Measurements from ENCODE around the gene MACROD2.

MACROD2 gene

DNA sequence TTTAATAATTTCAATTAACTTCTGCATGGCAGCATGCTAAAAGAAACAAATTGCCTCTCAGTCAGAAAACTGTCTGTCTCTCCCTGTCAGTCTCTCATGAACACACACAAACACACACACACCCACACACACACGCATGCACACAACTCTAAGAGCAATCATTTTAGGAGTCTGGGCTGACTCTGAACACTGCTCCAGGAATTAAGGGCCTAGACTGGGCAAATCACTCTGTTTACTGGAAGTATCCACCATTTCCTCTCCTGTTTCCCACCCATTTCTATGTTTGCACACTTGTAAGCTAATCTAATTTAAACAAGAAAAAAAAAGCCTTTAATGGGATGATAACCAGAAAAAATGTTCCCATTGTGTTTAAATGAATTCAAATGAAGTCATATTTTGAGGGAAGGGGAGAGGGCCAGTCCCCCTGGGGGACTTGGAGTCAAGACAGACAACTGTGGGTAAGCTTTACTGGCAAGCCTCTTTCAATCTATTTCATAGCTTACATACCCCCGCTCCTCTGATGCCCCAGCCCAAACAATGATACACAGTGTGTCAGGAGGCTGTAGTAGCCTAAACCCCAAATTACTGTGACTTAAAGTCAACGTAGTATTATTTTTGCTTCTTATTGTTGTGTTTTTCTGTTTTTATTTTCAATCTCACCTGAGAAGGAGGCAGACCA is 789.9 kb downstream of the MACROD2 start:
- no peak overlapping the region for H3K4me2 ChIP-seq
- no peak for TF ChIP-seq Cebpa-rat (IDR thresholded peaks at IDR 0.05)
- H3K27ac ChIP-seq: no peak overlapping the region
- no peak overlapping the region for H3K4me3 ChIP-seq
- H3K36me3 ChIP-seq: no peaks in the 10 kb centered on the region
- peaks cover 0 to 4% (median 0%) of the 10 kb centered on the region in 10 experiments; a peak in 2 of 20 replicates for H3K4me1 ChIP-seq
- H4K20me1 ChIP-seq: no peaks in the 10 kb centered on the region
- H3K9ac ChIP-seq: no peak overlapping the region
- 0 out of 22 replicates have a peak, but pooled peaks cover 0 to under 1% (median 0%) of the 10 kb centered on the region in 11 experiments for H3K9me3 ChIP-seq (replicated peaks in 1 of 11)
- no peaks in the 10 kb centered on the region for H3K27me3 ChIP-seq

DNA sequence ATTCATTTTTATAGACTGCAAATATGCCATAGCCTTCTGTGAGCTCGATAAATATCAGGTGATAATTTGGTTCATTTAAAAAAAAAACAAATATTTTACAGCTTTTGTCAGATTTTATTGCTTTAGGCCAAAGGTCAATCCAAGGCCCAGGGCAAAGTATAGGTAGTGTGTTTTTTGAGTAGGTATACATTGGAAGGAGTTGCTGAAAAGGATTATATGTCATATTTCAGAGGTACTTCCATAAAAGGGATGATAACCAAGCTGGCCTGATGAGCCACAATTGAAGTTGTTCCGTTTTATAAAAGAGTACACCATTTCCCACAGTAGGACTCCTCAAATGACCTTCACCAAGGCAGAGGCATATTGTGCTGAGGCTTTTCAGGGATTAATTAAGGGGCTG is 794.9 kb downstream of the MACROD2 start:
- Histone ChIP-seq H3K9me3 (replicated peaks in 1 of 11) (peaks cover 0 to 10% (median 0%) of the 10 kb centered on the region in 11 experiments; a peak in 1 of 22 replicates), H3K27ac (no peak overlapping the region), H3K4me3 (no peak overlapping the region), H3K9ac (no peak overlapping the region), H3K27me3 (no peaks in the 10 kb centered on the region), H3K4me2 (no peak overlapping the region), H3K36me3 (no peaks in the 10 kb centered on the region), H3K4me1 (peaks cover 0 to 7% (median 0%) of the 10 kb centered on the region in 10 experiments; a peak in 4 of 20 replicates), H4K20me1 (no peaks in the 10 kb centered on the region)
- no peak for TF ChIP-seq Cebpa-rat (IDR thresholded peaks at IDR 0.05)

GRCh38 chr20:14790771-14791620 is 795.7 kb downstream of the MACROD2 start:
- TF ChIP-seq Cebpa-rat (IDR thresholded peaks at IDR 0.05): no peak
- peaks cover 0 to 7% (median 0%) of the 10 kb centered on the region in 10 experiments; a peak in 4 of 20 replicates for H3K4me1 ChIP-seq
- H3K27ac ChIP-seq: no peak overlapping the region
- no peaks in the 10 kb centered on the region for H3K27me3 ChIP-seq
- H3K36me3 ChIP-seq: no peaks in the 10 kb centered on the region
- no peak overlapping the region for H3K9ac ChIP-seq
- peaks cover 0 to 10% (median 0%) of the 10 kb centered on the region in 11 experiments; a peak in 1 of 22 replicates for H3K9me3 ChIP-seq (replicated peaks in 1 of 11)
- no peak overlapping the region for H3K4me3 ChIP-seq
- H4K20me1 ChIP-seq: no peaks in the 10 kb centered on the region
- peak overlapping the region in 2 of 11 experiments; percentile 12 to 21; a peak in 1 of 22 replicates for H3K4me2 ChIP-seq

- Histone ChIP-seq H3K4me2 (no peak overlapping the region), H3K4me1 (peaks cover 0 to 7% (median 0%) of the 10 kb centered on the region in 10 experiments; a peak in 4 of 20 replicates), H4K20me1 (no peaks in the 10 kb centered on the region), H3K9ac (no peak overlapping the region), H3K27ac (no peak overlapping the region), H3K36me3 (no peaks in the 10 kb centered on the region), H3K9me3 (replicated peaks in 1 of 11) (peaks cover 0 to 10% (median 0%) of the 10 kb centered on the region in 11 experiments; a peak in 1 of 22 replicates), H3K27me3 (no peaks in the 10 kb centered on the region), H3K4me3 (no peak overlapping the region)
- no peak for TF ChIP-seq Cebpa-rat (IDR thresholded peaks at IDR 0.05)
Measured at GRCh38 chr20:14792915-14793314, 797.6 kb downstream of the MACROD2 start.

- no peaks in the 10 kb centered on the region for H3K4me1 ChIP-seq
- no peaks in the 10 kb centered on the region for H4K20me1 ChIP-seq
- no peaks in the 10 kb centered on the region for H3K36me3 ChIP-seq
- H3K4me3 ChIP-seq: no peak overlapping the region
- no peaks in the 10 kb centered on the region for H3K9me3 ChIP-seq (replicated peaks in 1 of 11)
- no peaks in the 10 kb centered on the region for H3K27me3 ChIP-seq
- TF ChIP-seq Cebpa-rat (IDR thresholded peaks at IDR 0.05): no peak
- H3K4me2 ChIP-seq: no peak overlapping the region
- H3K27ac ChIP-seq: no peak overlapping the region
- no peak overlapping the region for H3K9ac ChIP-seq
Measured at GRCh38 chr20:14799545-14800216, 804.4 kb downstream of the MACROD2 start.

- no peak for TF ChIP-seq Cebpa-rat (IDR thresholded peaks at IDR 0.05)
- Histone ChIP-seq H3K27me3 (no peaks in the 10 kb centered on the region), H3K4me2 (no peak overlapping the region), H3K4me3 (no peak overlapping the region), H3K36me3 (no peaks in the 10 kb centered on the region), H3K9me3 (replicated peaks in 1 of 11) (0 out of 22 replicates have a peak, but pooled peaks cover 0 to 1% (median 0%) of the 10 kb centered on the region in 11 experiments), H3K4me1 (no peaks in the 10 kb centered on the region), H3K9ac (no peak overlapping the region), H3K27ac (no peak overlapping the region), H4K20me1 (no peaks in the 10 kb centered on the region)
Measured at GRCh38 chr20:14800707-14801425, 805.5 kb downstream of the MACROD2 start.

DNA sequence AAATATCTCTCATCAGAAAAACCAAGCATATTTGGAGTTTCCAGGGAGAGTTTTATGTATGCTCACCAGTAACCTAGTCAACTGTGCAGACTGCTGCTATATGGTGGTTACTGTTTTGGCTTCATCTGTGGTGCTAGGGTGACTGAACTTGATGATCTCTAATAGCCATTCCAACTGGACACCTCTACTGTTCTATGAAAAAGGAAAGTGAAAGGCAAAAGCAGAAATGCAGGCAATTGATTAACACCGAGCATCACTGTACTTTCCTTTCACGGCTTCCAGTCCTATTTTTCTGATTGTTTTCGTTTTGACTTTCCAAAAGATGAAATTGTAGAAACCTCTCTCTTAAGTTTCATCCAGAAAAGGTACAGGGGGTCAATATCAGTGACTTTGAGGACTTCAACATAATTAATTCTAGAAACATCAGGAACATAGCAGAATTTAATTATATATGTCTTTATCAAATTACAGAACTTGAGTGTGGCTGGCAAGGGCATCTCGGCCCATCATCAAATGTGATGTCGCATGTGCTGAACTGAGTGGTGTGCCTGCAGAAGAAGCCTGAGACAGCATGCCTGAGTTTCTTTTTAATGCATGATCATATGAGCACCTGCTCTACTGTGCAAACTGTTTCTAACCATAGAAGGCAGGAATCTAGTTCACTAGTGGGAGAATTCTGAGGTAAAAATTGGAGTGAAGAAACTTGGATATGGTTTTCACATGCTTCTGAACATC is 806.4 kb downstream of the MACROD2 start:
- TF ChIP-seq Cebpa-rat (IDR thresholded peaks at IDR 0.05): no peak
- Histone ChIP-seq H3K36me3 (no peaks in the 10 kb centered on the region), H3K4me2 (no peak overlapping the region)

GRCh38 chr20:14807224-14807623 is 811.9 kb downstream of the MACROD2 start:
- no peaks in the 10 kb centered on the region for H3K27me3 ChIP-seq
- H3K4me2 ChIP-seq: no peak overlapping the region
- peaks cover 10 to 26% (median 15%) of the 10 kb centered on the region in 11 experiments; a peak in 19 of 22 replicates for H3K9me3 ChIP-seq (replicated peaks in 1 of 11)
- H3K4me1 ChIP-seq: no peaks in the 10 kb centered on the region
- no peak for TF ChIP-seq Cebpa-rat (IDR thresholded peaks at IDR 0.05)
- no peak overlapping the region for H3K27ac ChIP-seq
- H3K4me3 ChIP-seq: no peak overlapping the region
- H3K36me3 ChIP-seq: no peaks in the 10 kb centered on the region
- no peak overlapping the region for H3K9ac ChIP-seq
- H4K20me1 ChIP-seq: no peaks in the 10 kb centered on the region

More for the DNA sequence above, 806.4 kb downstream of the MACROD2 start:
- Histone ChIP-seq H3K9ac (no peak overlapping the region), H3K27me3 (no peaks in the 10 kb centered on the region), H3K4me1 (no peaks in the 10 kb centered on the region), H3K9me3 (replicated peaks in 1 of 11) (peaks cover 2 to 10% (median 6%) of the 10 kb centered on the region in 11 experiments; a peak in 17 of 22 replicates), H3K27ac (no peak overlapping the region), H4K20me1 (no peaks in the 10 kb centered on the region), H3K4me3 (no peak overlapping the region)

Data from BLaER1 treated with 17β-estradiol and CSF1 and Interleukin-3, amounts not matched to agents 10 nM and 100 nM (cell line).